IPS DF 4.7 (cell line): ENCODE measurements around the gene MGST1.
"Not testable (repeated sequence)": the region's sequence is repeated elsewhere in the genome, so short reads cannot be mapped to it uniquely, and the experiment has no call there.

ENCODE experiments used
- DNase-seq: peaks from one replicate; pipeline ENCODE4 v3.0.0-alpha.2; 2013; ENCODE audit warnings: low spot score; ENCODE audit errors: extremely low read depth

MGST1 gene

GRCh38 chr12:16350682-16351081 is 3.2 kb downstream of the MGST1 start:
- DNase-seq = no peak

- DNase-seq = no peak
Observed at GRCh38 chr12:16352481-16352880, 5.0 kb downstream of the MGST1 start.

GRCh38 chr12:16358878-16359277 is 11.4 kb downstream of the MGST1 start:
- DNase-seq = no peak

GRCh38 chr12:16359512-16360491 is 12.4 kb downstream of the MGST1 start:
- DNase-seq = peak; percentile 46

- no peak for DNase-seq
Observed at GRCh38 chr12:16361142-16361783, 13.8 kb downstream of the MGST1 start.

GRCh38 chr12:16362550-16362949 is 15.1 kb downstream of the MGST1 start:
- no peak for DNase-seq

GRCh38 chr12:16369156-16369555 is 21.7 kb downstream of the MGST1 start:
- DNase-seq = no peak

GRCh38 chr12:16370096-16370495 is 22.7 kb downstream of the MGST1 start:
- DNase-seq = no peak

GRCh38 chr12:16382652-16383312 is 35.3 kb downstream of the MGST1 start:
- not testable (repeated sequence) for DNase-seq

GRCh38 chr12:16384732-16385131 is 37.3 kb downstream of the MGST1 start:
- no peak for DNase-seq

- DNase-seq = peak; percentile 38
Observed at GRCh38 chr12:16385782-16386646, 38.6 kb downstream of the MGST1 start.

- no peak for DNase-seq
Observed at GRCh38 chr12:16387919-16388318, 40.5 kb downstream of the MGST1 start.

GRCh38 chr12:16389594-16389993 is 42.1 kb downstream of the MGST1 start:
- no peak for DNase-seq

GRCh38 chr12:16392846-16393535 is 45.5 kb downstream of the MGST1 start:
- no peak for DNase-seq

- DNase-seq = no peak
Observed at GRCh38 chr12:16399101-16399500, 51.7 kb downstream of the MGST1 start.

- DNase-seq = not testable (repeated sequence)
Observed at GRCh38 chr12:16401835-16402234, 54.4 kb downstream of the MGST1 start.

- no peak for DNase-seq
Observed at GRCh38 chr12:16407346-16407745, 59.9 kb downstream of the MGST1 start.
